Activated T-cell treated with anti-CD3 and anti-CD28 coated beads for 1 hour (primary cell): ENCODE results near the gene SPTBN5.

ENCODE experiments used
- DNase-seq: peaks from one replicate; pipeline ENCODE4 v3.0.0-alpha.2; 2020; ENCODE audit warnings: low read depth

The SPTBN5 gene

DNA sequence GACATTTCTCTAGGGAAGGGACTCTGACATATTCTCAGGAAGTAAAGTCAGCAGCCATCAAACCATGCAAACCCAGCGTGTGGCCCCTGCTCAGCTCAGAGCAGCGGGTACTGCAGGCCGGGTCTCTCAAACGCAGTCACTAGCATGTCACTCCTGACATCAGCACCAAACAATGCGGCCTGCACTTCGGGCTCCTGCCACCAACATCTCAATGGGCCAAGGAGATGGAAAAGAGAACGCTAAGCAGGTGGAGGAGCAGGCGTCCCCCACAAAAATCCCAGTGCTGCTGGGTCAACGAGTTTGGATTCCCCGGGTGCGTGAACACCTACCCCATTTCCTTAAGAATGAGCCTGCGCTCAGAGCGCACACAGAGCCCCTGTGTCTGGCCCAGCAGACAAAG is 9.9 kb upstream of the SPTBN5 start:
- DNase-seq, result no peak

DNA sequence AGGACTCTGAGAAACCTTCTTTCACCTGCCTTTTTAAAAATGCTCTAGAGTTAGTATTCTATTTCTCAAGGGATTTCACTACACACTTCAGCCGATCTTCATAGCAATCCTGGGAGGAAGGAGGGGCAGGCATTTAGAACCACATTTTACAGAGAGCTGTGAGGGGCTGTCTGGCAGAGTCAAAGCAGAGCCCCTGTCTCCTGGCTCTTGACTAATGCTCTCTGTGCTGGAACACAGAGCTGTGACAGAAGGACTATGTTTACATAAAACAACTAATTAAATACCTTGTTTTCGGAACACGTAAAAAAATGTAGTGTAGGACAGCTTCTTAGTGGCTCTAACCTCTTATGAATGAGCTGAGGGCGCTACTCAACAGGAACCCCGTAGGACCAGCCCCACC is 7.6 kb upstream of the SPTBN5 start:
- DNase-seq, result no peak

DNA sequence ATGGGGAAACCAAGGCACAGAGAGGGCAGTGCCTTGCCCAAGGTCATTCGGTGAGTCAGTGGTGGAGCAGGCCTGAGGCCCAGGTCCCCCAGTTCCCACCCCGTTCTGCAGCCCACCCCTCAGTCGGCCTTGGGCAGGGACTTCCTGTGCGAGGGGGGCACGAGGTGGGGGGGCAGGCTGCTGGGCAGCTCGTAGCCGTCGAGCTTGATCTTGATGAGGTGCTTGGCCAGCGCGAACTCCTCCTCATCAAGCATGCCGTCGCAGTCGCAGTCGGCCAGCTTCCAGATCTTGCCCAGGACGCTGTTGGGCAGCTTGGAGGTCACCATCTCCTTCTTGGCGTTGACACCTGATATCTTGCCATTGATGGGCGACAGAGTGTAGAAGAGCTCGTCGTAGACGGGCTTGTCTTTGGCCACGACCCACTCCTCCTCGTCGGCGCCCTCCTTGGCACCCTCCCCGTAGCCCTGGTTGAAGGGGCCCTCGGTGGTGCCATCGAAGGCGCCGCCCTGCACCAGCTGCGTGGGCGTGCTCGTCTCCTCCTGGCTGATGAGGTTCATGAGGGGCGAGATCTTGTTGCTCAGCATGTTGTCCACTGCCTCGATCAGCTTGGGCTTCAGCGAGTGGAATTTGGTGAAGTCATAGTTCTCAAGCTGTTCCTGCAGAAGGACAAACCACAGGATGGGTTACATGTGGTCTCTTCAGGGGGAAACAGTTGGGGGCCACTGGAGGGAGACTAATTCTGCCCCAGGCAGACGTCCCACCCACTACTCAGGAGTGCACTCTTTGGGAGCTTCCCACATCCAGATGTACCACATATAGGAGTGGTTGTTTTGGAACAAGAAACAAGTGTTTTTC is 6.9 kb upstream of the SPTBN5 start:
- no peak for DNase-seq

DNA sequence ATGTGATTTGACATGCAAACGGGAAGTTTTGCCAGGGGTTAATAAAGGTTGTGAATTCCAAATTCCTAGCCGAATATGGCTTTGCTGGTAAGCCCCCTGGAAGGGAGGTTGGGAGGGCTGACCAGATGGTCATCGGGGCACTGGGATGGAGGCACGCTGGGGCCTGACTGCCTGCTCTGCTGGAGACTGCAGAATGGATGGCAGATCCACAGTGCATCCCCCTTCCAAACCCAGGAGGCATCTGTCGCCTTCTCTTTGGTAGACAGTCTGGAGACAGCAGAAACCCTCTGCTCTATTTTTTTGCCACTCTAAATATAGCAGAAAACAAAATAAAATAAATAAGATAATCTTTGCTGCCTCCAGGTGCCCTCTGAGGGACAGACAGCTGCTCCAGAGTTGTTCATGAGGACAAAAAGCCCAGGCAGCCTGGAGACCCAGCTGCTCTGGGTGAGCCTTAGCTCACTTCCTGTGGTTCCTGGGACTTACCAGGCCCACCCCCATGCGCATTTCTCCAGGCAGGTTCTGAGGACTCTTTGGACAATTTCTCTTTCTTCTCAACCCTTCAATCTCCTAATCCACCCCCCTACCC is 6.1 kb upstream of the SPTBN5 start:
- no peak for DNase-seq

DNA sequence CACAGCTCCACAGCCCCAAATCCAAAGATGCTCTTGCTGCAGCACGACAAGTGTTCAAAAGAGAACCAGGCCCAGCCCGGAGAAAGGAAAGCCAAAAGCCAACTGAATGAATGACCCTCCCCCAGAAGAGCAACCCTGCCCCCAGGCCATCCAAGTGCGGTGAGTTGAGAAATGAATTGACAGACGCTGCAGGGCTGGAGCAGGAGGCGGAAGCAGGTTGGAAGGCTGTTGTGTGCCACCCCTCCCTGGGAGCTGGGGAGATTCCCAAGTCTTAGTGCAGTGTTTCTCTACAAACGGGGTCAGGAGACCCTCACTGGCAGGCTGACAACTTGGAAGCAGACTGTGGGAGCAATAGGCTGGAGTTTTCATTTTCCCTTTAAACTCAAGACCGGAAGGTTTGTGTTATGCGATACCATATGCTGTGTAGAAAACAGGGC is 3.5 kb upstream of the SPTBN5 start:
- no peak for DNase-seq

DNA sequence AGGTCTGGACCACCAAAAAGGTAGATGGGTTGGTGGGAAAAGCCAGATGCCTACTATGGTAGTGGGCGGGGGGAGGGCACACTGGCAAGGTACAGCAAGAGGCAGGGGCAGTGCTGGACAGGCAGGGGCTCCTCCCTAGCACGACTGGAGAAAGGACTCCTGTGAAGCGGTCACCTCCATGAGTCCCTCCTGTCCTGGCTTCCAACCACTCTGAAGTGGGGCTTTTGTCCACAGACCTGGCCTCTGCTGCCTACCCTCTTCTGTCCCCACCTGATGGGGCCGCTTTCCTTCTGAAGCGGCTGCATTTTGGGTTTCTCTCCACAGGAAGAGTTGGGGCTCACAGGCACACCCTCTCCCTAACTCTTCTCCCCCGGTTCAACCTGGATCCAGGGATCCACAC is 2.7 kb upstream of the SPTBN5 start:
- no peak for DNase-seq

DNA sequence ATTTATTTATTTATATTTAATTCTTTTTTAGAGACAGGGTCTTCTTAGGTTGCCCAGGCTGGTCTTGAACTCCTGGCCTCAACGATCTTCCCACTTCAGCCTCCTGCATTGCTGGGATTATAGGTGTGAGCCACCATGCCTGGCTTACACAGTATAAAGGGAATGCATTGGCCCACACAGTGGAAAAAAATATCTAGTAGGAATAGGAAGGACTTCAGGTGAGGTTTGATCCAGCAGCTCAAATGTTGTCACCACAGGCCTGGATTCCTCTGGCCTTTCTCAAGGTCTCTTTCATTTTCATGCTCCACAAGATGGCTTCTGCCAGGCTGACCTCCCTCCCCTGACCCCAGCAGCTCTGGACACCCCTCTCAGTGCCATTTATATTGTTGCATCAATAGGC is 2.1 kb upstream of the SPTBN5 start:
- DNase-seq, result no peak

DNA sequence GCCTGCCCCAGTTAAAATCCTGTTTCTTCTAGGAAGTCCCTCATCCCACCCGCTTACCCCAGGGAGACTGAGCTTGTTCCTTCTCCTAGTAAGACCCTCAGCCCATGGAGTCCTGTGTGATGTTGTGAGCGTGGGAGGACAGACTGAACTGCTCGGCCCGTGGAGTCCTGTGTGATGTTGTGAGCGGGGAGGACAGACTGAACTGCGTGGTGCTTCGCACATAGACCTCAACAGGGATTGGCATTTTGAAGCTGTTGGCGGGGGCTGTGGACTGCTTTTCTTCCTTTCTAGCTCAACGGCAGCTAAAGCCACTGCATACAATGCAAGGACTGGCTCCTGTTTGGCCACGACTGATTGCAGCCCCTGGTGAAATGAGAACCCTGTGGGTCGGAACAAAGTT is 1.6 kb upstream of the SPTBN5 start:
- no peak for DNase-seq

DNA sequence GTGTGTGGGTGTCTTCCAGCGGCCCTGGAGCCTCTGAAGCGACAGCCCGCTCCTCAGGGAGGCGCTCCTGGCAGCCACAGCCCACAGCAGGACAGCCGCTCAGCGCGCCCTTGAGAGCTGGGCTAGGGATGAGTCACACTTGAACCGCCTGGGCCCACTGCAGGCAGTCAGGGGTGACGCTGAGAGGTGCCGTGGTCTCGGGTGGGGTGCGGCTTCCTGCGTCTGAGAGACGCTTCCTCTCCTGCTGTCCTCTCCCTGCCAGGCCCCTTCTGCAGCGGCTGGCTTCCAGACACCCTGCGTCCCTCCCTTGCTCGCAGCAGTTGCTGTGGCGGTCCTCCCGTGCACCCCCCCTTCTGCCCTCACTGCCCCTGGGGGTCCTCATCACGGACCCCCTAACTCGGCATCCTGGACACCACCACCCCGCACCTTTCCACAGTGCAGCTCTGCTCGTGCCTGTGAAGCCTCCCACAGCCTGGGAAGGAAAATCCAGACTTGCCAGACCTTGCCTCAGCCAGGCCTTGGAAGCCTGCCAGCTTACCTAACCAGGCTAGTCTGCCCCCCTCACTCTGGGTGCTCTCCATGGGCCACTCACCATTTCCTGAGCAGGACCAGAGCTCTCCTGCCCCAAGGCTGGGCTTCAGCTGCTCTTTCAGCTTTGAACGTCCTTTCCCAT is 1.1 kb upstream of the SPTBN5 start:
- DNase-seq, result peak; percentile 78

DNA sequence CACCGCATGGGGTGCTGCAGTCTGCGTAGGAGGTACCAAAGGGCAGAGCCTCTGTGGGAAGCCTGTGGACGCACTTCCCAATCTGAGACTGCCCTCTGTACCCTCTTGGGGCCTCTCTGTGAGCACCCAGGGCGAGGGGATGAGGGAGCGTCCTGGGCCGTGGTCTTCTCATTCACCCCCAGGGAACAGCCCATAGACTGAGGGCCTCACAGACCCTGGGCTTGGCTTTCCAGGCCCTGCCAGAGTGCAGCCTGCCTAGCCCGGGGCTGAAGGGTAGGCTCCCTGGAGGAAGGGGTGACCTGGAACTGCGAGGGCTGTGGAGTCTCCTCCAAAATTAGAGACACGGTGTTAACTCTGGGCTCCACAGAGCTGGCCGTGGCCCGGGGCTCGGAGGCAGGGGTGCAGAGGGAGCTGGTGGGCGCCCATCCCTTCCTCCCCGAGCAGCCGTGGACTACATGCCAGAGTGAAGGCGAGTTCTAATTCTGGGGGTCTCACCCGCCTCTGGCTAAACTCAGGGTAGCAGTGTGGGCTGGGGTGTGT is 468 bp upstream of the SPTBN5 start:
- no peak for DNase-seq

DNA sequence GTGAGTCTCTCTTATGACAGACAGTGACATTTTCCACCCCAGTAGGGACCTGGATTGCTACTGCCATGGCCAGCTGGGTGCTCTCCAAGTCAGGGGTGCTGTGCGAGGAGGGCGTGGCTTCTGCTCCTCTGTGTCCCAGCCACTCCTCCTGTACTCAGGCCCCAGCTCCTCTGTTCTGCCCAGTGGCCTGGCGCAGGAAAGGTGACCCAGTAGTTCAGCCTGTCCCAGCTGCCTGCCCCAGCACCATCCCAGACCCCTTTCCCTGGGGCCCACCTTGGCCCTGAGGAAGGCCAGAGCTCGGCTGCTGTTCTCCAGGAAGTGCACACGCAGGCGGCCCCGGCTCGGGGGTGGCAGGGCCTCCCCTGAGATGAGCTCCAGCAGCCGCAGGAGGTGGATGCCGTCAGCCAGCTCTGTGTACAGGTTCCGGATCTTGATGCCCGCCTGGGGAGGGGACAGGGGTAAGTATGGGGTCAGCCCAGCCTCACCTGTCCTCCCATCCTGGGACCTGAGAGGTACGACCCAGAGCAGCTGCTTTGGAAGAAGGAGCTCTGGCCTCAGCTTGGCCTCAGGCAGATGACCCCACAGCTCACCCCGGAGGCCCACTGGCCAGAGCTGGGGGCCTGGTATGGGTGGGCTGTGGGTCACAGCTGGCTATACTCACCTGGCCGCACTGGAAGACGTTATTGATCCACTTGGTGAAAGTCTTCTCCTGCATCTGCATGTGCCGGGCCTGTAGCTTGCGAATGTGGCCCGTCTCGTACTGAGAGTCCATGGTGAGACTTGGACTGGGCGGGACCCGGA is 1.0 kb downstream of the SPTBN5 start:
- DNase-seq, result no peak

DNA sequence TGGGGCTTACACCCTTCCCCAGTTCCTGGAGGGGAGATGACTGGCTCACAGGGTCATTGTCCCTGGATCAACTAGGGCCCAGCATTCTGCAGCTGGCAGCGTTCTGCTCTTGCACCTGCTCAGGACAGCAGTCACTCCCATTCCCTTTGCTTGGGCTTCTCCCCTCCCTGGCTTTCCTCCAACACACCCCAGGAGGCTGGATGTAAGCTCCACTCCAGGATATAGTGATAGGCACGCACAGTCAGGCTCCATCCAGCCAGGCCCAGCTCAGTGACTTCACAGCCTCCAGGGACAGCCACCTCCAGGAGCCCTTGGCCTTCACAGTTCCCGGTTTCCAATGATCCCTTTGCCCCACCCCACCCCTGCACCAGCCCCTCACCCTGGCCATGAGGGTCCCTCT is 1.9 kb downstream of the SPTBN5 start:
- no peak for DNase-seq

DNA sequence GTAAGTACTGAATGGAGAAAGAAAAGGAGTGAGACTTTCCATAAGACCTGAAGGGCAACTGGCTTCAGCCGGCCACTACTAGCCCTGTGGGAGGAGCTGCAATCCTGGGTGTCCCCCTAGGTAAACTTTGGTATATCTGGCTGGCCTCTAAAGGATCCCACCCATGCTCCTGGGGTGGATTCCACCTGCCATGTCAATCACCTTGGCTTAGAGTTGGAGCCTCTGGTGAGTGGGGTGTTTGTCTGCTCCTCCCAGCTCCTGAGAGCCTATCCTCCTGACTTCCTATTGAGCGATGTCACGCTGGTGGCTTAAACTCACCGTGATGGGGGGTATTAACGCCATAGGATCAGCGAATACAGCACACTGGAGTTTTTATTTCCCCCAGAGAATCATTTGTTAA is 2.6 kb downstream of the SPTBN5 start:
- DNase-seq, result no peak

DNA sequence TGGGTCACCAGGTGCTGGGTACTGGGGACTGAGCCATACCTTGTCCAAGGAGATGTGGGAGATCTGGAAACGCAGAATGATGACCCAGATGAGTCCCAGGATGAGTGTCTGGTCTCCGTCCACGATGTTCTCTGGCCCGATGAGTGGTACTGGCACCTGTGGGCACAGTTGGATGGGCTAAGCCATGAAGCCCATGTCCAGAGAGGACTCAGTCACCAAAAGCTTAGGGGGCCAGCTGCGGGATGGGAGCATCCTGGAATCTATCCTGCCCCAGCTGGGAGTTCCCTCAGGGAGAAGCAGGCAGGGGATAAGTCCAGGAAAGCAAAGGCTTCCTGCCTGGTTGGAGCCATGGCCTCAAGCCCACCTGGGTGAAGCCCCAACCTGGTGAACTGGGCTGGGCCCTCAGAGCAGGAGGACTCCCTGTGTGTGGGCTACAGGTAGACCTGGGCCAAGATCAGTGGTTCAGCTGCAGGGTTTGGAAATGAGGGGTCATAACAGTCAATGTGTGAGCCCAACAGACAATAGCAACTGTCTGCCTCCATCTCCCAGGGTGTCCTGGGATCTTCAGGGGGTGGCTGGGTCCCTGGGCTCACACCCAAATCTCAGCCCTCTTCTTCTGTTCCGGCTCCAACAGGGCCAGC is 3.7 kb downstream of the SPTBN5 start:
- no peak for DNase-seq

DNA sequence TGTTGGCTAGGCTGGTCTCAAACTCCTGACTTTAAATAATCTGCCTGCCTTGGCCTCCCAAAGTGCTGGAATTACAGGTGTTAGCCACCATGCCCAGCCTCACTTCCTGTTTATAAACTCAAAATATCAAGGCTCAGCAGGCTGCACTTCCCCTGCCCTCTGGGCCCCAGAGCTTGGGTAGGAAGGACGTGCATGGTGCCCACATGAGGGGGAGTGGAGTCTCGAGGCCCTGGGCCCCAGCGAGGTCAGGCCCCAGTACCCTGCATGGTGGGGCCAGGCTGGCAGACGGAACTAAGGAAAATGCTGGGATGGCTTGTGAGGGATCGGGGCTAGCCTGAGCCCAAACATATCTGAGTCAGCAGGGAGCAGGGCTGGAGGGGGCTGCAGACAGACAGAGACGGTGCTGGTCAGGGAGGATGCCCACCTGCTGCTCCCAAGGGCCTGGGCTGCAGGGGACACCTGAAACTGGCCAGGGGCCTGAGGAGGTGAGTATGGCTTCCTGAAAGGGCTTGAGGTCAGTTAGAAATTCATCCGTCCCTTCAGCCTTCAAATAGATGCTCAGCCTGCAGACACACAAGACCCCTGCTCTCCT is 5.1 kb downstream of the SPTBN5 start:
- DNase-seq, result no peak

DNA sequence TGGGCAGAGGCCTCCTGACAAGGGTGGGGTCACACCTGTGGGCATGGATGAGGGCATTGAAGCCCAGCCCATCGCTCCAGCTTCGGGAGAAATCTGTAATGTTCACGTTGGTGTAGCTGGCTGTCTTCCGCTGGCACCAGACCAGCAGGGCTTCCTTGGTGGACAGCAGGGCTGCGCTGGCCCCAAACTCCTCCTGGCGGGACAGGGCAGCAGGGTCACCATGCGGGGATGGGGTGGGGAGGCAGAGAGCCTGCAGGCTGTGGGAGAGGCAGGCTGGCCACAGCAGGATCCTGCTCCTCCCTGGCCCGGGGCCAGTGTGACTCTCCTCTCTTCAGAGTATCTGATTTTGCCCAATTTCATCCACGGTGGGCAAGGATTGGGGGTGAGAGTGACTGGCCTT is 6.0 kb downstream of the SPTBN5 start:
- DNase-seq, result no peak

DNA sequence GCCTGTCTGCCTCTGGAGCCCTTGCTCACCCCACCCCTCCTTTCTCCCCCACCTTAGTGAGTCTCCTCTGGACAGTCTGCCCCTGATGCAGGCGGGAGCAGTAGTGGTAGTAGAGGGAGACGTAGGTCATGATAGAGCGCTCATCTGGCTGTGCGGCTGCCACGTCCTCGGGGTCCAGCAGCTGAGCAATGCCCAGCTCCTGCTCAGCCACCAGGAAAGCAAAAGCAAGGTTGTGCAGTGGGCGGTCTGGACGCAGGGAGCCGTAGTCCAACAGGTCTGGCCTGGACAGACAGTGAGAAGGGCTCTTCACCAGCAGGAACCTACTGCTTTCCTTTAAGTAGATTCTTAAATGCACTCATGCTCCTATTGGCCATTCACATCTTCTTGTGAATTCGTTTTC is 6.7 kb downstream of the SPTBN5 start:
- DNase-seq, result no peak

DNA sequence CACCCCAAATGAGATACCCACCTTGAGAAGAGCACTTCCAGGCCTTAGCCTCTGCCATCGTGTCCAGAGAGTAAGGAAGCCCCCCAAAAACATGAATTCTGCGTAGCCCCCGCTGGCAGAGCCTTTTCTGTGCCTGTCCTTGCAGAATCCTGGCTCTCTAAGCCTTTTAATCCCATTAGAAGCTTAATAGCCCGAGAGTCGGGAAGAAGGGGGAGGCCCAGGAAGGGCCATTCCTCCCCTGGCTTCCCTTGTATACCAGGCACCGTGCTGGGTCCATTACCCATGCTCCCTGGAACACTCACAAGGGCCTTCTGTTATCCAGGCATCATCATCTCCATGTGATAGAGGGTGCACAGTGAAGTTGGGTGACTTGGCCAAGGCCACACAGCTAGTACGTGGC is 7.1 kb downstream of the SPTBN5 start:
- no peak for DNase-seq

DNA sequence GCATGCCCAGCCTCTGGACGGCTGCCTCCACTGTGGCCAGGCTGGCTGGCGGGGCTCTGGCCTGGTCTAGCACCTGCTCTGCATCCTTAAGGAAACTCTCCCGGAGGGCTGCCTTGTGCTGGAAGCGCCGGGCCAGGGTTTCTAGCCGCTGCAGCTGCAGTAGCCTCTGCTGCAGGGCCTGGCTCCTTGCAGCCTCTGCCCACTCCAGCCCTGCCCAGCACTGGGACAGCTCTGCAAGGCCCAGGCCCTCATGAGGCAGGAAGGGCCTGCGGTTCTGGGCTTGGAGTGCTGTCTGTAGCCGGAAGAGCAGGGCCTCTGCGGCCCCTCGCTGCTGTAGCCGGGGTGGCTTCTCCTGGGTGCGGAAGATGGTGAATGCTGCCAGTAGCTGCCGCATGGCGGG is 8.0 kb downstream of the SPTBN5 start:
- no peak for DNase-seq

DNA sequence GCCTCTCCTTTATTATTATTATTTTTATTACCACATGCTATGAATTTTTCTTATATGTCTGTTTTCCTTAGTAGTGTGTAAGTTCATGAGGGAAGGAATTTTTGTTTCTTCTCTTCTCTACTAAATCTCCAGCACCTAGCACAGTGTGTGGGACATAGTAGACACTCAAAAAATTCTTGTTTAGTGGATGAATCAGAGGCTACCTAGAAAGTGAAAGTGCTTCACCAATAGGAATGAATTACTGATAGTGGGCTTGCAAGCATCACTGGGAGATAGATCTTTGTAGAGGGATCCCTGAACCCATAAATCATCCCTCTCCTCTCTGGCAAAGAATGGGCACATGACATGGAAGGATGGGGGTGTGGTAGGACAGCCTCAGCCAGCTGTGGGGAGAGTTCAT is 8.5 kb downstream of the SPTBN5 start:
- no peak for DNase-seq

DNA sequence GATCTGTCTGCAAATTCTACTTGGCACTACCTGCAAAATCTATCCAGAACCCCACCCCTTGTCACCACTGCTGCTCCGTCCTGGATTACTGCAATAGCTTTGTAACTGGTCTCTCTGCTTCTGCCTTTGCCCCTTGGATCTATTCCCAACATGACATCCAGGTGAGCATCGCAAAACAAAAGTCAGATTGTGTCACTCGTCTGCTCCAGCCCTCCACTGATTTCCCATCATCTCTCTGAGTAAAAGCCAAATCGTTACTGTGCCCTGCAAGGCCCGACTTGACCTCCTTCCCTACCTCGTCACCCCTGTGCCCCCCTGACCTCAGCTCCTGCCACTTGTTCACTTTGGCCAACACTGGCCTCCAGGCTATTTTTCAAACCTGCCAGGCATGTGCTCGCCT is 9.4 kb downstream of the SPTBN5 start:
- no peak for DNase-seq

DNA sequence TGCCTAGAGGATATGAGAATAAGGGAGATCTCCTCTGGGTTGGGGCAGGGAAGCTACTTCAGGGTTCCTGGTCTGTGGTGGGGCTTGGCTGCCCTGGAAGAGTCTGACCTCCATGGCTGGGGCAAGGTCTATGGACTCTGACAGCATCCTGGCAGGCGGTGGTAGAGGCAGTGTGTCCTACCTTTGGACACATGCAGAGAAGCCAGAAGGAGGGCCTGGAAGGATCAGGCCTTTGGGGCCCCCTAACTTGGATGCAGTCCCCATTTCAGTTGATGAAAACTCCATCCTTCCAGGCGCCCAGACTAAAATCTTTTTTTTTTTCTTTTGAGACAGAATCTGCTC is 10.4 kb downstream of the SPTBN5 start:
- no peak for DNase-seq
